Mucosa of gallbladder (tissue), 1 donor: Measurements from ENCODE around the gene TARBP2. TPM values are rescaled to one million over a fixed set of nuclear protein-coding genes. Genes with fewer than 3 reads are reported as not detected.
A peak's percentile ranks its signal among the peaks of the same experiment; 100 is the strongest.

Experiments
- DNase-seq: peaks from one replicate; pipeline ENCODE4 v3.0.0-alpha.2; 2020; ENCODE audit warnings: low spot score
- total RNA-seq: library from RNA; stranded (reverse); gene quantifications from one replicate; pipeline ENCODE4 v1.2.1, GENCODE V29; 2021
- donor health status: DM: no; HTN: no; CAD: no.

TARBP2 gene
- total RNA-seq, 1 donor from 2014 or later, result 33.3 TPM

- DNase-seq, result peak; percentile 76
Observed at GRCh38 chr12:53495903-53496751, 5.0 kb upstream of the TARBP2 start.

DNA sequence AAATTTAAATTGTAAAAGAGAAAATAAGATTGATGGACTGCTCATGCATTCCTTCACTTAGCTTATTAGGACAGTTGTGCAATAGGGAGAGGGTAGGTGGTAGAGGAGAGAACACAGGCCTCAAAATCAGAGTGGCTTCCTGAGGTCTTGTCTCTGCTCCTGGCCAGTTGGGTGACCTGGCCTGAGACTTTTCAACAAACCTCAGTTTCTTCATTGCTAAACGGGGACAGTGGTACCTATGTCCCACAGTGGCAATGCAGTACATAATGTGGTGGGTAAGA, 4.4 kb upstream of the TARBP2 start:
- no peak for DNase-seq

DNA sequence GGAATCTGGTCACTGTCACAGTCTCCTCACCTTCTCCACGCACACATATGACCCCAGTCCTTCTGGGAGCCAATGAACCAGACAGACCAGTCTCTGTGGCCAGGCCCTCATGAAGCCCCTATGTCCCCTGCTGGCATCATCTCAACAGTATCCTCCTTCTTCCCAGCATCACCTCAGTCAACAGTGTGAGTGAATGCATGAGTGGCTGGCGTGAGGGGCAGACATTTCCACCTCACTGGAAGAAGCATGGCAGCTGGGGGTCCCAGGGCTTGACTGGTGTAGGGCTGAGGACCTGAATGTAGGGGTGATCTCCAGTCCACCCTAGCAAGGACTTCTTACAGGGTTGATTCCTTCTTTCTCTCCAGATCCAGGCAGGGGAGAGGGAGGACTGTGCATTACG, 3.6 kb upstream of the TARBP2 start:
- DNase-seq, result no peak

- DNase-seq, result no peak
Observed at GRCh38 chr12:53498235-53498630, 2.9 kb upstream of the TARBP2 start.

DNA sequence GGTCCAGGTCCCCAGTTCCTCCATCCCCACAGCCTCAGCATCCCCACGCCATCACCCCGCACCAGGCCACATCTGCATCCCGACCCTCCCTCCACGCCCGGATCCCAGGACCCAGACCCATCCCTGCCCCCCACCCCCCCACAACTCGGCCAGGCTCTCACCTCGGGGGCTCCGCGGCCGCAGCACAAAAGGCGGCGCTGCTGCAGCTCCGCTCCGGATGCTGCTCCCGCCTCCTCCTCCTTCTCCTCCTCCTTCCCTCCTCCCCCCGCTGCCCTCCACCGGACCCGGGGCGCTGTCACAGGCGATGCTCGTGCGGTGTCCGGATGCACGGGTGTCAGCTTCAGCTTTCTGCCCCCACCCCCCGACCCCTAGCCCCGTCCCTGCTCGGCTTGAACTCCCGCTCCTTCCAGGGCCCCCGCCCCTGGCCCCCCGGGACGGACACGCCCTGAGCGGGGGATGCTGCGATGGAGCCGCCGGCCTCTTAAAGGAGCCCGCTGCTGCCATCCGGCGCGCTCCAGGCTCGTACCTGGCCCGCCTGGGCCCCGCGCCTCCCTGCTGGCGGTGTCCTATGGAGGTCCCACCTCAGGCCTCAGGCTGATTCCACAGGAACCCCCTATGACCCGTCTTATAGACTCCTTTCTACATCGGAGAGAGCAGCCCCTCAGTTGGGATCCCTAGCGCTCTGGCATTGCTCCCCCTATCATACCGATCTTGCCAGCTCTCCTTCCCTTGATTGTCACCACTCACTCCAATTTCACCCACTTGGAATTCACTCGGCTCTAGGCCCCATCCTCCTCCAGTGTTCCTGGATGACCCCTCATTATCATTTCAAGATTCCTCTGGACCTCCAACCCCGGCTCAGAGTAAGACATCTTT, 1.6 kb upstream of the TARBP2 start, which contains the start of gene MAP3K12:
Gene MAP3K12 (minus strand): TSS at position 193 of the 876 bp plus-strand sequence. CDS start 12,067 bp downstream, outside the sequence.
- DNase-seq, result peak; percentile 49

- peak; percentile 62 for DNase-seq
Observed at GRCh38 chr12:53500142-53500775, 824 bp upstream of the TARBP2 start.

GRCh38 chr12:53501615-53502181, 615 bp downstream of the TARBP2 start:
- no peak for DNase-seq

DNA sequence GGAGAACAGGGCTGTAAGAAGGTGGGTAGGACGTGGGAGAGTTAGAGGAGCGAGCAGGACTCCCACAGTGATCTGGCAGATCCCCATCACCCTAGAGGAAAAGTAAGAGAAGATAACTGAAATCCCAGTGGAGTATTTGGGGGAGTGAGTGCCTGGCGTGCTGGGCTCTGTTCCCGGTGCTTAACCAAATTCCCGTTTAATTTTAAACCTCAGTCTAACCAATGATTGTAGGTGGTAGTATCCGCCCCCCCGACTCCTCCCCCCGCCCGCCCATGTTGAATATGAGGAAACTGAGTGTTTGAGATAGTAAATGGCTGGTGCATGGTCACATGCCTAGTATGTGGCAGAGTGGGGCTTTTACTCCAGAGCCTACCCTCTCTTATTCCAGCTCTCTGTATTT, 1.2 kb downstream of the TARBP2 start:
- no peak for DNase-seq

DNA sequence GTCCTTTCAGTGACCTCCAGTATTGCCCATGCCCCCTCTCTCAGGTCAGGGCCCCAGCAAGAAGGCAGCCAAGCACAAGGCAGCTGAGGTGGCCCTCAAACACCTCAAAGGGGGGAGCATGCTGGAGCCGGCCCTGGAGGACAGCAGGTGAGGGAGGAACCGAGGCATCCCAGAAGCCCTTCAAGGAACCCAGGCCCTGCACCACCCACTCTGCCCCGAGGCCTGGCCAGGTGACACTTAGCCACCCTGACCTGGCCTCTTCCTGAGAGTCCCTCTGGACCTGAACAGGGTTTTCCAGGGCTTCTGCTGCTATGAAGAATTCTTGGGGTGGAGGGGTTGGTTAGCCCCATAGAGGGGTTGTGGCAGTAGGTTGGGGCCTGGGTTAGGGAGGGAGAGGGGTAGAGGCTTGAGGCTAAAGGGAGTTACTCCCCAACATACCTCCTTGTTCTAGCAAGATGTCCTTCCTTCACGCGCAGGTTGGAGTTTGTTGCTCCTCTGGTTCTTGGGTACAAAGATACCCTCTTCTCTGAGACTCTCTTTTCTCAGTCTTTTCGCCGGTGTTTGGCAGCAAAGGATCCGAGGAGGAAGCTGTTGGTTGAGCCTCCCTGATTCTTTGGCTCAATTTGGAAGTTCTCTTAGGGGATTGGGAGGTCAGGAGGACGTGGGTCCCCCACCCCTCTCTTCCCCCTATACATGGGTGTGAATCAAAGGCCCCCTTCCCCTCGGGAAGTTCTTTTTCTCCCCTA, 2.1 kb downstream of the TARBP2 start:
- no peak for DNase-seq

GRCh38 chr12:53504004-53504920, 3.2 kb downstream of the TARBP2 start:
- no peak for DNase-seq

DNA sequence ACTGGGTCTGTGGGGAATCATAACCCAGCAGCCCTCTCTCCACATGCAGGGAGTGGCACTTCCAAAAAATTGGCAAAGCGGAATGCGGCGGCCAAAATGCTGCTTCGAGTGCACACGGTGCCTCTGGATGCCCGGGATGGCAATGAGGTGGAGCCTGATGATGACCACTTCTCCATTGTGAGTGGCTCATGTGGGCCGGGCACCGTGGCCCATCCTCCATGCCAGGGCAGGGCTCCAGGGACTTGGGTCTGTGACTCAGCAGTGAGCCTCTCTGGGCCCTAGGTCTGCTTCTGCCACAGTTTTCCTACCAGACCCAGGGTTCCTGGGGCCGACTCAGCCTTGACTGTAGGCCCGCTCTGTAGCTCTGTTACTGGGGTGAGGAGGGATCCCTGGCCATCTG, 4.0 kb downstream of the TARBP2 start:
- no peak for DNase-seq

GRCh38 chr12:53505555-53506449, 4.7 kb downstream of the TARBP2 start:
- no peak for DNase-seq

DNA sequence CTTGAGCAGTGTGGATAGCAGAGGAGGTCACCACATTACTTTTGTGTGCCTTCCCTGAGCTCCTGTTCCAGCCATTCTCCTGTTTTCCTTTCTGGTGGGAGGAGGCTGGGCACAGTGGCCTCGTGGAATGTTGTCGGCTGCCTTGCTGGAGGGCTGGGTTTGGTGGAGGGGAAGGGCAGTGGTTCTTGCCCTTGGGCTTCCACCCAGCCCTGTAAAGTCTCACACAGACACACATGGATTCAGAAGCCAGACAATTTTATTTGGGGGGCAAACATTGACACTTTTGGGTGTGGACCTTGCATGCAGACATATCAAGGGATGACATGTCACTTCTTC, 5.3 kb downstream of the TARBP2 start:
- DNase-seq, result no peak

GRCh38 chr12:53506881-53507602, 6.0 kb downstream of the TARBP2 start, which contains the start of gene NPFF:
NPFF (minus strand) TSS chr12:53507484; CDS start chr12:53507474, 10 bp downstream.
- no peak for DNase-seq

DNA sequence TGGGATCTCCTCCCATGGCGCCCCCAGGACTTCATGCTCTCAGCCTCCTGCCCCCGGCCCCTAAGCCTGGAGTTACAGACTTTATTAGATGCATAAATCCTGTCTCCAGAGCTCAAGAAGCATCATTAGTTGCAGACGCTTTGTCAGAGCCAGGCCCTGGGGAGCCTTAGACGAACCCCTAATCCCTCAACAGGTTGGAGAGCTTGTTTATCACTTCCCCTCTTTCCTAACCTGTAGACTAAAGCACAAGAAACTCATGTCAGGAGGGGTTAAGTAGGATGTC, 6.5 kb downstream of the TARBP2 start:
- DNase-seq, result no peak

- DNase-seq, result peak; percentile 87
Observed at GRCh38 chr12:53508534-53509170, 7.6 kb downstream of the TARBP2 start.

DNA sequence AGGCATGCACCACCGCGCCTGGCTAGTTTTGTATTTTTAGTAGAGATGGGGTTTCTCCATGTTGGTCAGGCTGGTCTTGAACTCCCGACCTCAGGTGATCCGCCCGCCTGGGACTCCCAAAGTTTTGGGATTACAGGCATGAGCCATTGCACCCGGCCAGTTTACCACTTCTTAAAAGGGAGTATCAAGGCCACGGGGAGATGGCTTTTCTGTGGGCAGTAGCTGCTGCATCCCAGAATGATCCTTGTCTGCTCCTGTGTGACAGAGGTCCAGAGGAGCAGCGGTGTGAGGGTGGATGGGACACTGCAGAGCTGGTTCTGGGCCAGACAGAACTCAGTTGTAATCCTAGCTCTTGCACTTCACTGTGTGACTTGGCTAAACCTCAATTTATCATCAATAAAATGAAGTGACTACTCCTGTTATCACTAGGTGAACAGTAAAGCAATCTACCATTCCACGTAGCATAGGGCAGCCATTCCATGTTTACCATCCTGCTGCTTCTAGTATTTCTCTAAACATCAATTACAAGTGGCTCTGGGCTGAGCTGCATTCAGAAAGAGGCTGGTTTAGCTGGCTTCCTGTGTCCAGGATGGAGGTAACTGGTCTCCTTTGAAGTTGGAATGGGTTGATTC, 9.2 kb downstream of the TARBP2 start:
- no peak for DNase-seq
